Hematopoietic multipotent progenitor cell treated with erythropoietin and hydrocortisone succinate and interleukin-3 and kit ligand, for 17 days (in vitro differentiated cells): ENCODE data around the gene PLCD3.

Source experiments
- DNase-seq: peaks from one replicate; pipeline ENCODE4 v3.0.0-alpha.2; 2015; ENCODE audit warnings: low spot score

Gene PLCD3, protein sequence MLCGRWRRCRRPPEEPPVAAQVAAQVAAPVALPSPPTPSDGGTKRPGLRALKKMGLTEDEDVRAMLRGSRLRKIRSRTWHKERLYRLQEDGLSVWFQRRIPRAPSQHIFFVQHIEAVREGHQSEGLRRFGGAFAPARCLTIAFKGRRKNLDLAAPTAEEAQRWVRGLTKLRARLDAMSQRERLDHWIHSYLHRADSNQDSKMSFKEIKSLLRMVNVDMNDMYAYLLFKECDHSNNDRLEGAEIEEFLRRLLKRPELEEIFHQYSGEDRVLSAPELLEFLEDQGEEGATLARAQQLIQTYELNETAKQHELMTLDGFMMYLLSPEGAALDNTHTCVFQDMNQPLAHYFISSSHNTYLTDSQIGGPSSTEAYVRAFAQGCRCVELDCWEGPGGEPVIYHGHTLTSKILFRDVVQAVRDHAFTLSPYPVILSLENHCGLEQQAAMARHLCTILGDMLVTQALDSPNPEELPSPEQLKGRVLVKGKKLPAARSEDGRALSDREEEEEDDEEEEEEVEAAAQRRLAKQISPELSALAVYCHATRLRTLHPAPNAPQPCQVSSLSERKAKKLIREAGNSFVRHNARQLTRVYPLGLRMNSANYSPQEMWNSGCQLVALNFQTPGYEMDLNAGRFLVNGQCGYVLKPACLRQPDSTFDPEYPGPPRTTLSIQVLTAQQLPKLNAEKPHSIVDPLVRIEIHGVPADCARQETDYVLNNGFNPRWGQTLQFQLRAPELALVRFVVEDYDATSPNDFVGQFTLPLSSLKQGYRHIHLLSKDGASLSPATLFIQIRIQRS

DNA sequence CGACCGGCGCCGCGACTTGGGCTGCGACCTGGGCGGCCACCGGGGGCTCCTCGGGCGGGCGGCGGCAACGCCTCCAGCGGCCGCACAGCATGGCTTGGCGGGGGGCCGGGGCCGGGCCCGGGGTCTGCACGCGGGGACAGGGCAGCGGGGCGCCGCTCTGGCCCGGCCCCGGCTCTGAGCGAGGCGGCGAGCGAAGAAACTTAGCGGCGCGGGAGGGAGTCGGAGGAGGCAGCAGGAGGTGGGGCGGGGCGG lies at the start of gene PLCD3:
Gene PLCD3, minus strand, starts transcription at position 196 of the 252 bp plus-strand sequence. Its CDS starts 105 bp downstream, at position 91.
- no peak for DNase-seq

DNA sequence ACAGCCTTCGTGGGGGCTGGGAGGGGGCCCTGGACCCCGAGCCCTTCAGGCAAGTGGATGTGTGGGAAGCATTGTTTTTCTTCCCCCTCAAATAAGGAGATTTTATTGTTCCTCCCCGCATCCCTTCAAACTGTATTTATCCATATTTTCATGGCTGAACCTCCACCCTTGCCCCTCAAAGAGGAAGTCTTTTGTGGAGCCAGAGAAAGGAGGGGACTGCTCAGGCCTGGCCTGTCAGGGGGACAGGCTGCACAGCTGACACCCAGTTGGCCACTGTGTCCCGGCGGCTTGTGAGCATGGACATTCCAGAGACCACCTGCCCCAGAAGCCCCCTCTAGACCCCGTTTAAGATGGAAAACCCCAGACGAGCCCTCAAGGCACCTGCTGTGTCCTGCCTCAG lies 45.2 kb upstream of the PLCD3 start:
- DNase-seq, result no peak

DNA sequence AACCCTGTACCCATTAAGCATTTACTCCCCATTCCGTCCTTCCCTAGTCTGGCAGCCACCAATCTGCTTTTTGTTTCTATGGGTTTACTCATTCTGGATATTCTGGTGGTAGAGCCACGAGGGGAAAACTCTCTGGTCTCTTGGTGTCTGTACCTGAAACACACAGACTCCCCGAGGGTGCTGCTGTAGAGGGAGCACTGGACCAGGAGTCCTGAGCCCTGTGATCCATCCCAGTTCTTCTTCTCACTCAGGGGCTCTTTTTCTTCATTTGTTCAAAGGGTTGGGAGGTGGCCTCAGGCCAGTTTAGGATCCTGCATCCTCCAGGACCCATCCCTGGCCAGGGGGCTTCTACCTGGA lies 43.4 kb upstream of the PLCD3 start:
- no peak for DNase-seq

DNA sequence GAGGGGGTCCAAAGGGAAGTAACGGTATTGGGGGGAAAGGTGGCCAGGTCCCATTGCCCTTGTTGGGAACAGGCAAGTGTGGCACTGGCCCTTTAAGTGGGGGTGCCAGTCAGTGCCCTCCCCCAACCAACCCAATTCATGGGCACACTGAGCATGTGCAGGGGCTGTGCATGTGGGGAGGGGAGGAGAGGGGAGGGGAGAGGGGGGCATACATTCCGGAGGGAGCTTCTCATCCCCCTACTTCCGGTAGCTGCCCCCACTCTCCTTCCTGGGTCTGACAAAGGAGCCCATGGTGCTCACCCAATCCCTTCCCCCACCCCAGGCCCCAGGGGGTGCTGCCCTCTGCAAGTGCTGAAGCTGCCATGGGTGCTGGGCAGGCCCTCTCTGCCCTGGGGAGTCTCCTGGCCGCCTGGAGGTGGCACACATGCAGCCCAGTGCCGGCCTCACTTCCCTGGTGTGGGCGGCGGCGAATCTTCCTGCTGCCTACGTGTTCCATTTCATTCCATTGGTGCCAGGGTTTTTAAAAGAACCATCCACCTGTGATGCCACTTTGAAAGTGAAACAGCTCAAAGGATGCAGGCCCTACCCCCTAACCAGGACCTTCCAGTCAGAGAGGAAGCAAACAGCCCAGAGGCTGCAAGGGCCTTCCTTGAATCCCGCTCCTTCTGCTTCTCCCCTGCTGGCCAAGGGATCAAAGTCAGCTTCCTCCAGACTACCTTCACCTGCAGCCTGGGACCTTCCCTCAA lies 40.4 kb upstream of the PLCD3 start:
- DNase-seq, result peak; percentile 5

DNA sequence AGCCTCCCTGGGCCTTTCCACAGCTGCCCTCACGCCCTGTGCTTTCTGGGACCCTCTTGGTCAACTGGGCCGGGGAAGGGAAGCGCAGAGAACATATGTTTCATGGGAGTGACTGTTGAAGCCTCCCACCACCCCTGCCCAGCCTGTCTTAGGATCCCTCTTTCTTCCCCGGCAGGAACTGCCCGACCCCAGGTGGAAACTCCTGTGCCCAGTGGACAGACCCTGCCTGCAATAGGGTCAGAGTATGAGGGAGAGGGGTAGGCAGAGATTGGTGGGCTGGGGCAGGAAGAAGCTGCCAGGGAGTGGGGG lies 39.9 kb upstream of the PLCD3 start:
- no peak for DNase-seq

DNA sequence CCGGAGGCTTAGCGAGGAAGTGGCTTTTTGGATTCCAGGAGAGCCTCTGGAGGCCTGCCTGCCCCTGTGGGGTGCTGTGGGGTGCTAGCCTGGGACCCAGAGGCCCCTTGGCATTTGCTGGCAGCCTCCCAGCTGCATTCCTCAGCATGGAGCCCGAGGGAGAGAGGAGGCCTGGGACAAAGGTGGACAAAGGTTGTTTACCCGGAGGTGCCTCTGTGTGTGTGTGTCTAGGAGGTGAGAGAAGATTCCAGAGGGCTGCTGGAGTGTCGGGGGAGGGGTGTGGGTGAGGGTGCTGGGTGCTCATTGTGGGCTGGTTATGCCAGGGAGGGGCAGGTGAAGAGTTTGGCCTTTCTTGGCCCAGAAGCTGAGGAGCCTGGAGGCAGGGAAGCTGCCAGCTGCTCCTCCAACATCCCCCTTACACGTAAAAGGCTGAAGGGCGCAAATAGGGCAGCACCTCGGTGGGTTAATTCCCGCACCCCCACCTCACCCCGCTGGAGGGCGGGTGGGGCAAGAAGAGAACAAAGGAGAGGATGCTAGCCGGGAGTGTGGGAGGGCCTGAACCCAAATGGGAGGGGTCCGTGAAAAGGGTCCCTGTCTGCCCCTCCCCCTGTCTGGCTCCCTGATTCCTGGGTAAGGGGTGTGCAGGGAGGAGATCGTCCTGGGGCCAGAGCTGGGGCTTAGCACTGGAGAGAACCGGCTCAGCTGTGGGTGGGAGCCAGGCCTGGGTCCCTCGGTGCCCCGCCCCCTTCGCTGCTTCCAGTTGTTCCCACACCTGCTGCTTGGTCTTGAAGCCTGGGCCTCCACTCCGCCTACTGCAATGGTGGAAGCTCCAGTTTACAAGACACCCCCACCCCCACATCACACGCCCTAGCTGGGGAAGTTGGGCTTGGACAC lies 39.3 kb upstream of the PLCD3 start:
- peak; percentile 6 for DNase-seq

DNA sequence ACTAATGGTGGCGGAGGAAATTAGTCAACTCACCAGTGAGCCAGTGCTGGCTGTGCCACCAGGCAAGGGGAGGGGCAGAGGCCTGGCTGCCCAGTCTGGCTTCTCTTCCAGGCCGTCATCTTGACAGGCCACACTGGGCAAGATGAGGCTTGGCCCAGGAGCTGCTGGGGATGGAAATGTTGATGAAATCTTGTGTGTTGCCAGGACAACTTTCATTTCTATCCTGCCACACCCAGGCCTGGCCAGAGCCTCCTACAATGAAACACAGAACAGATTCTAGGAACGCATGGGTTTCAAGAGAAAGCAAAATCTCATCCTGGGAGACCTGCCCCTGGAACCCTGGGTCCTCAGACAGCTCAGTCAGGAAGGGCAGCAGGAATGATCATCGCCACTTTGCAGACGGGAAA lies 38.6 kb upstream of the PLCD3 start:
- DNase-seq, result peak; percentile 19

DNA sequence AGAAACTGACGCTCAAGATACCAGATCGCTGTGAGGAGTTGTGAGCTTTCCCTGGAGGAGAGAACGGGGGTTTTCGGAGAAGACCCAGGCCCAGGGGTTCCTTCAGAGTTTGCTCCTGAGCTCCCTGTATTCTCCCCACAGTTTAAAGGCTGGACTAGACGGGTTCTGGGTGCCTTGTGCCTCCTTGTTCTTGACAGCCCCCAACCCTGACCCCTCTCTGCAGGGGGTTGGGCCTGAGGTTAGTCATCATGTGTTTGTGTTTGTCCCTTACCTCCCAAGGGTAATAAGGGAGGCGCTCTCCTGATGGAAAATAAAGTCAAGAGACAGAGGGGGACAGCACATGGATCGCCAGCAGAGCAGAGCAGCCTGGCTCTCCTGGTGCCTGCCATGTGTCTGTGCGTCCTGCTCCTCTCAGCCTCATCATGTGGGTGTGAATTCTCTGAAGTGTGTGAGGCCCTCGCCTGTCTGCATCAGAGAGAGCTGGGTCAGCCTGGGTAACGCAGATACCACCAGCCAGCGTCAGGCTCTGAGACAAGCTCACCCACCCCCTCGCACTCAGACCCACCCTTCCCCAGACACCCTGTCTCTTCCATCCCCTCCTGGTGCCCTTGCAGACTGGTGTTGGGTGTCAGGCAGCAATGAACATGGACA lies 38.1 kb upstream of the PLCD3 start:
- peak; percentile 3 for DNase-seq

DNA sequence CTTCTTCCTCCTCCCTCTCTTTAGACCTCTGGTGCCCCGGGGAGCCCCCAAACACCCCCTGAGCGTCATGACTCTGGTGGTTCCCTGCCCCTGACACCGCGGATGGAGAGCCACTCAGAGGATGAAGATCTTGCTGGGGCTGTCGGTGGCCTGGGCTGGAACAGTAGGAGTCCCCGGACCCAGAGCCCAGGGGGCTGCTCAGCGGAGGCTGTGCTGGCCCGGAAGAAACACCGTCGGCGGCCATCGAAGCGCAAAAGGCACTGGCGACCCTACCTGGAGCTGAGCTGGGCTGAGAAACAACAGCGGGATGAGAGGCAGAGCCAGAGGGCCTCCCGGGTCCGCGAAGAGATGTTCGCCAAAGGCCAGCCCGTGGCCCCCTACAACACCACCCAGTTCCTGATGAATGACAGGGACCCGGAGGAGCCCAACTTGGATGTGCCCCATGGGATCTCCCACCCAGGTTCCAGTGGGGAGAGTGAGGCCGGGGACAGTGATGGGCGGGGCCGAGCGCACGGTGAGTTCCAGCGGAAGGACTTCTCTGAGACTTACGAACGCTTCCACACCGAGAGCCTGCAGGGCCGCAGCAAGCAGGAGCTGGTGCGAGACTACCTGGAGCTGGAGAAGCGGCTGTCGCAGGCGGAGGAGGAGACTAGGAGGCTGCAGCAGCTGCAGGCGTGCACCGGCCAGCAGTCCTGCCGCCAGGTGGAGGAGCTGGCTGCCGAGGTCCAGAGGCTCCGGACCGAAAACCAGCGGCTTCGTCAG lies 36.9 kb upstream of the PLCD3 start:
- peak; percentile 4 for DNase-seq

DNA sequence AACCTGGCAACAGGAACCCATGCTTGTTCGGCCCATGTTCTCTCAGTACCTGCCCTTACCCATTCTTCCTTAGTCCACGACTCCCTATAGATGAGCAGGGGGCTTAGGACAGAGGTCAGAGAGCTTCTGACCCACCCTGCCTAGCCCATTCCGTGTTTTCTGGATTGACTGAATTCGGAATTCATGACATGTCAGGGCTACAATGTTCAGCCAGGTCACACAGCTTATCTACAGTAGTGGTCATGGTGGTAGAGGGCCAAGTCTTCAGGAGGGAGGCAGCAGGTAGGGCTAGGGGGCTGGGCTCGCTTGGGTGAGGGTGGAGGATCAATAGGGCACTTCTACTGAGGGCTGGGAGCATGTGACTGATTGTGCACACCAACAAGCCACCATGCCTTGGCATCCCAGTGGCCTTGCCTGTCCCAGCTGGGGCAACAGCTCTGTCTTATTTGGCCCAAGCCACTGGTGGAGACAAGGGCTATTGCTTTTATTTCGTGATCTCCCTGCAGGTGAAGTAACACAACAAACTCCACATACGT lies 32.5 kb upstream of the PLCD3 start:
- DNase-seq, result no peak

DNA sequence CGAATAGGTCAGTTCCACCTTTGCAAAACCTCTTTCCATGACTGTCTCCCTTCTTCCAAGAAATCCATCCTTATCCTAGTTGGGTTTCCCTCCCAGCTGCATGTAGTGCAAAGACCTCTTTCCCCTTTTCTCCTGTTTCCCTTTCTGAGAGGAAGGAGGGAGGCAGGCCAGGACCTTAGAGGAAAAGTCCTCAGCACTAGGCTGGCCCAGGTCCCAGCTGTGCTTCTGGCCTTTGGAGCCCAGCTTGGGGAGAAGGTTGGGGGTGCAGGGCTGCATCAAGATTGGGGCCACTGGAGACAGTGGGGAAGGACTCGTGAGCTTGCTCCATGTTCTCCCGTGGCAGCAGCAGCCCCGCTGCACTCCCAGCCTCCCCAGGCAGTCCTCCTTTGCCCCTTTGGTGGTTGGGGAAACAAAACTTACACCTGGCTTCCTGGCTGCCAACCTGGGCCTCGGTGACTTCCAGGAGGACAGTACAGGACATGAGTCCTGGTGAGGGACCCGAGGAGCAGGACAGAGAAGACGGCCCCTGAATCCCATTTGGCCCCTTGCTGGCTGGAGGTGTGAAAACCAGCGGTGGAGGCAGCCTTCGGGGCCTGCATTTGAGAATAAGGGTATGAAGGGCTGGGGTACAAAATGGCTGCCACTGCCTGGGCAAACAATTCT lies 29.8 kb upstream of the PLCD3 start:
- DNase-seq, result no peak

DNA sequence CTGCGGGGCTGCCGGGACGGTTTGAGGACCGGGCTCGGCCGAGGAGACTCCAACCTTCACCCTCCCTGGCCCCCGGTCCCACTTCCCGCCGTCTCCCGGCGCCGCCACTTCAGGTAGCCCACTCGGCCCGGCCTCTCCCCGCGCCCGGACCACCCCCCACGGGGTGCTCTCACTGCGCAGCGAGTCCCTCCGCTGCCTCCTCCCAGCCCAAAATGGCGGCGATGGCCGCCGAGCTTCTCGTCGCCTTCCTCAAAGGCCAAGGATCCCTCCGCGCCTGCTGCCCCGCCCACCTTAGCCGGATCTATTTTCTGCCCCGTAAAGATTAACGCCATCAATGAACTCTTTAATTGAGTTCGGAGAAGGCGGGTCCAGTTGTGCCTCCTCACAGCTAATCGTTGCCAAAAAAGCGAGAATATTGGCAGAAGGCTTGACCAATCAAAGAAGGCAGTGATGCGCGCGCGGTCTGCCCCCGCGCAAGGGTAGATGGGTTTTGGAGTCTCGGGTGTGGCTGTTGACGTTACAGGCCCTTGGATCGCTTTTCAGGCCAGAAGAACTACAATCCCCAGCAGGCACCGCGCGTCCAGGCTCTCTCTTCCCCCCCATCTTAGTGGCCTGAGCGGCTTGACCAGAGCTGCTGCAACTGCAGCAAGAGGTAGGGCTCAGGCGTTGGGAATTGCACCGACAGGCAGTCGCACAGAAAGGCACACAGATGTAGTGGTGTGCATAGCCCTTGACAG lies 29.1 kb upstream of the PLCD3 start, which contains the start of gene HEXIM2:
Gene HEXIM2, plus strand, starts transcription at position 588 of the 737 bp plus-strand sequence. CDS start 919 bp downstream, outside the sequence.
- DNase-seq, result peak; percentile 100

DNA sequence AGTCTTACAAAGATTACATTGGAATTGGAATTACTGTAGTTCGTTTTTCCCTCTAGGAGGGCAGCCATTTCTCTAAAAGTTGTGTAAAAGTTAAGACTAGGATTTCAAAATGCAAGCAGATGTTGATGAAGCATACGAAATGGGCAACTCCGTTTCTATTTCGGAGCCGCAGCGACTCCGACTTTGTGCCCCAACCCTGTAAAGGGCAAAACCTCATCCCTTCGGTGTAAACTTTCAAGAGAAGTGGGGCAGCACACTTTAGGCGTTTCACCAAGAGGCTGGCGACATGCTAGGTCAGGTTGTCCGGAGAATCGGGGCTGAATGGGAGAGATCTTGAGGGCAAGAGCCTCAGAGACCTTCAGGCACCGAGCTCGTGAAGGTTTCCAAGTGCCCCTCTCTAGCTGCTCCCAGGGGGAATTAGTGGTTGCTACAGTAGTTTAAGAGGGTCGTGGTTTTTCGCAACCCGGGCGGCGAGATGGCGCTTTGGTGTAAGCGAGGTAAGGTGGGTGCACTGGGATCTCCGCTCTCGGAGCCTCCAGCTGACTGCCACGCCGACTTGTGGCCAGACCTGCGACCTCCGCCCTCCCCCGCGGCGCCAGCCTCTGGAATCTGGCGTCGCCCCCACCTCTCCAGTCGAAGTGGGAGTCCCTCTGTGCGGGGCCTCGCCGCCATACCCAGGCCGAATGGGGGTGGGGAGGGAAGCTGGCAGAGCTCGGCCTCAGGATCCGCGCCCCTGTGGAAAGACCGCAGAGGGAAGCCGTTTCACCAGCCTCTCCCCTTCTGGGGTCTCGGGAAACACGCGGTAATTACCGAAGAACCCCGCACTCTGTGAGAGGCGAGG lies 28.4 kb upstream of the PLCD3 start:
- DNase-seq, result peak; percentile 84

DNA sequence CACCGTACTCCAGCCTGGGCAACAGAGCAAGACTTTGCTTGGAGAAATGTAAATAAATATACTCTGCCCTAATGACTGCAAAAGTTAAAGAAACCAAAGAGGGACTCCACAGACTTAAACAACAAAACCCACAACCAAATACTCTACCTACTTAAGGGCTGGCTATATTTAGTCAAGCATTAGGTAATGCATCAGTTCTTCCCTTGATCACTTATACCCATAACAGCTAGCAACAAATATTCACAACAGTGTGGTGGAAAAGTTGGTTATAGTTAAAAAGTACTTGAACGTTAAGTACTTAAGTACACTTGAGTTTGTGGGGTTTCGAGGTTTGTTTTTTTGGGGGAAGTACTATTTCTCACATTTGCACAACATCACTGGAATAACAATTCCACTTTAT lies 23.9 kb upstream of the PLCD3 start:
- no peak for DNase-seq

DNA sequence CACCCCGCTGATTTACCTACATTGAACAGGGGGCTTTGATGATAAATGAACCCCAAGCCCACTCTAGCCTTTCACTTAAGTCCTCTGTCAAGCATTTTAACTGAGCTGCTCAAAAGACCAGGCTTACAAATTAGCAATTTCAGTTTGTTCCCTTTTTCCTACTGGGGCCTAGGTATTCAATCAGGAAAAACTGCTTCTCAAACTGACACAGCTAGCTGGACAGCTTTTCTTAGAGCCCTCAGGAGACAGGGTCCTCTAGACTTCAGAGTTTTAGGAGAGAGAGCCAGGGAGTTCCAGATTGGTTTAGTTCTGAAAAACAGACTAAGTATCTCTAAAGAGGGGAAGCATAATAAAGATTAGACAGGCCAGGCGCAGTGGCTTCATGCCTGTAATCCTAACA lies 23.2 kb upstream of the PLCD3 start:
- no peak for DNase-seq

DNA sequence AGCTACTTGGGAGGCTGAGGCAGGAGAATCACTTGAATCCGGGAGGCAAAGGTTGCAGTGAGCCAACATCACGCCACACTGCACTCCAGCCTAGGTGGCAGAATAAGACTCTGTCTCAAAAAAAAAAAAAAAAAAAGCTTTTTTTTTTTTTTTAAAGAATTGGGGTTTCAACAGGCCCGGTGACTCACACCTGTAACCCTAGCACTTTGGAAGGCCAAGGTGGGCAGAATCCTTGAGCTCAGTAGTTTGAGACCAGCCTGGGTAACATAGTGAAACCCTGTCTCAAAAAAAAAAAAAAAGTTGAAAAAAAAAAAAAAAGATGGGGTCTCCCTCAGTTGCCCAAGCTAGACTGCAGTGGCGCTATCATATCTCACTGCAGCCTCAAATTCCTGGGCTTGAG lies 22.7 kb upstream of the PLCD3 start:
- peak; percentile 37 for DNase-seq

DNA sequence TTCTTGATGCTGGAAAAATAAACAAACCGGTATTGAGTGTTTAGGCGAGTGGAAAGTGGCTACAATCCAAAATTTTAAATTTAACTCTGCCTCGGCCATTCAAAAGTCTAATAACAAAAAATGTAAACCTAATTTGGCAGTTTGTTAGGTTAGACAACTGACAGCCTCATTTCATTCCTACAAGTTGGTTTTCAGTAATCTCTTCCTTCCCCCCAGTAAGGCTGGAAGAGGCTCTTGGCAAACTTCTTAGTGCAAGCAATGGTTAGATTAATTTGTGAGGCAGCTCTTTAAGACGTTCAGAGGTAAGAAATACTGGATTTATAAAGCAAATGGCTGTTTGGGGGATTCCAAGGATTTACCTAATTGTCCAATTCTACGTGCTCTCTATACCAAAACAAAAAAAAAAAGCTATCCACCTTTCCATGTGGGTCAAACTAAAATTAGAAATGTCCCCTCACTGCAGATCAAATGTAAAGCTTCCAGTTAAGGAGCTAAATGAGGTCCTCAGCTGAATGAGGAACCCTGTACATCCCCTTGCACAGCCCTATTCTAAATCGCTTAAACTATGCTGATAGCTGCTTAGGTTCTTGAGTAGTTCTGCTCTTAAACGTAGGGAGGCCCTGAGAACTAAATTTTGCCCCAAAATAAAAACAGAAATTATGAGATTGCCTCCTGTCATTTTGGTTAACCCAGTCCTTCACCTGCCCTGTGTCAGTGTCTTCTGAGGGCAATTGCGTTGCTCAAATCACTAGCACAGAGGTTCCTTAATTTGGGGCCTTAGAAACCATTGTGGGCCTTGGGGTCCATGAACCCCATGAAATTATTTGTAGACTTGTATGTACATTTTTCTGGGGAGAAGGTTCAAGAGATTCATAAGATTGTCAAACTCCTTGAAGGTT lies 18.8 kb upstream of the PLCD3 start:
- peak; percentile 70 for DNase-seq
